Stimulated activated naive CD4-positive, alpha-beta T cell treated with Interleukin-2 at 50 U/mL for 16 hours (primary cell): ENCODE results near the gene ZNF384.
A peak's percentile ranks its signal among the peaks of the same experiment; 100 is the strongest.

Source experiments
- DNase-seq: peaks from one replicate; lab custom pipeline; 2025; lab: John Stamatoyannopoulos, UW

Gene ZNF384

DNA sequence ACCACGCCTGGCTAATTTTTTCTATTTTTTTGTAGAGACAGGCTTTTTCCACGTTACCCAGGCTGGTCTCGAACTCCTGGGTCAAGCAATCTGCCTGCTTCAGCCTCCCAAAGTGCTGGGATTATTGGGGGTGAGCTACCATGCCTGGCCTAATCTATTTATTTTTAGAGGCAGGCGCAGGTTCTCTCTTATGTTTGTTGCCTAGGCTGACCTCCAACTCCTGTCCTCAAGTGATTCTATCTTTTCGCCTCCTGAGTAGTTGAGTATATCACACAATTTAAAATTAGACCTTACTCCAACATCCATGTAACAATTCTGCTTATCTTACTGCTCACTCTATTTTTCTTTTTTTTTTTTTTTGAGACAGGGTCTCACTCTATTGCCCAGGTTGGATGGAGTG lies 35.2 kb downstream of the ZNF384 start:
- no peak for DNase-seq

DNA sequence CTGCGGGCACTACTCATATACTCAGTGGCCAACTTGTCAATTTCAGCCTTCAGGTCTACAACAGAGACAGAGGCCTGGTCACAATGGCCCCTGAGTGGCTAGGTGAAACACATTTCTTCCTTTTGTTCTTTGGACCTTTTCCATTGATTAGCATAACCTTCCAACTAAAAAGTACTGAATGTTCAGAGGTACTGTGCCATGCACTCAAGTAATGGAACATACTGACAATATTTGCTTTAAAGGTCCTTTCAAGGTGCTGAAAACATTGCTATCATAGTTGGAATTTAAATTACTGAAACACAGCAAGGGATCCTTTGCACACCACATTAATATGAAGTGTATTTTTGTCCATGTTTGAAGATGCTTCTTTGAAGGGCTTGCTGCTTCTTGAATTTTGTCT lies 35.8 kb downstream of the ZNF384 start:
- DNase-seq = no peak

DNA sequence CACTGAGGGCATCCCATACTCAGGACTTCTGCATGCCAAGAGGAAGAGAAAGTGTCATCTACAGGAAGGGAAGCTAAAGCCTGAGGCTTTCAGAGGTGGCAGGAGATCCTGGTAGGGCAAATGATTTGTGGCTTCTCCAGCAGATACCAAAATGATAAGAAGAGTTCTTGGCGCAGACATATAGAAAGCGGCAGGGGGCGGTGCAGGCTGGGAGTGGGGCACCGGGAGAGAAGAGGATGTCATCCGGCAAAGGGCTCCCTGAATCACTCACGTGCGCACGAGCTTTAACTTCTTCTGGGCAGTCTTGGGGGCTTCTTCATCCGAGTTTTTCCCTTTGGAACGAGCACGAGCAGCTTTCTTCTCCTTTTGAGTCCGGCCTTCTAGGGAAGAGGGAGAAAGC lies 36.8 kb downstream of the ZNF384 start:
- no peak for DNase-seq

DNA sequence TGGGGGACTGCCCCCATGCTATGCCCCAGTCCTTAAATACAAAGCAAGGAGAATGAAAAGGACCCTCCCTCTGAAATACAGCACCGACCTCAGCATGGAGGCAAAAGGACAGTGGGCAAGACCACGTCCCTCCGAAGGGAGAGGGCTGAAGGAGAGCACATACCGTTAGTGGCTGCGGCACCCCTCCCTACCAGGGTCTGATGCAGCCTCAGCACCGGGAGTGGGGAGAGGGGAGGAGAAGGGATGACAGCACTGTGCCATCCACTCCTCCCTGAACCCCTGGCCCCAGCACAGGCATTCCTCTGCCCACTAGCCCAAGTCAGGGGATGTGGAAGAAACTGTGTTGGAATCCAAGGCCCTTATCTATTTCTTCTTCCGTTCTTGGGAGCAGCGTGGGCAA lies 38.3 kb downstream of the ZNF384 start:
- no peak for DNase-seq

DNA sequence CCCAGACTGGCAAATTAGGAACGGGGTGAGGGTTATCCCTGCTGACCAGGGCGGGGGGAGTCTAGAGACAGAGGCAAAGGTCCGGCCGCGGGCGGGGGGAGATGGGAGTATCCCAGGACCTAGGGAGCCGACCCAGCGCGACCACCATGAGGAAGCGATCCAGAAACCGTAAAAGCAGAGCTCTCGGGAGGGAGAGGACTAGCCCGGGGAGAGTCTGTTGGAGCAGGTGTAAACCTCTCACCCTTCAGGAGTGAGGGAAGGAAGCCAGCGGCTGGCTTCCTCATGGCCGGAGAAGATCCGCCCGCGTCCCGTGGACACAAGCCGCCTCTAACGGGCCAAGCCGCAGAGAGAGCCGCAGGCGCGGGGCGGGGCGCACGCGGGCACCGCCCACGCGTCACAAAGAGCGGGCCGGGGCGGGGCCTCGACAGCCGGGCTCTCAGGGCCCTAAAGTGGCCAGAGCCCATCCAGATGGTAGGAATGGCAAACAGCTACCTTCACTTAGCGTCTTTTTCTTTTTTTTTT lies 42.0 kb downstream of the ZNF384 start, which contains the start of gene ACRBP:
ACRBP (minus strand) TSS at position 350 of the 522 bp plus-strand sequence; CDS start at position 284, 66 bp downstream.
- DNase-seq = no peak

DNA sequence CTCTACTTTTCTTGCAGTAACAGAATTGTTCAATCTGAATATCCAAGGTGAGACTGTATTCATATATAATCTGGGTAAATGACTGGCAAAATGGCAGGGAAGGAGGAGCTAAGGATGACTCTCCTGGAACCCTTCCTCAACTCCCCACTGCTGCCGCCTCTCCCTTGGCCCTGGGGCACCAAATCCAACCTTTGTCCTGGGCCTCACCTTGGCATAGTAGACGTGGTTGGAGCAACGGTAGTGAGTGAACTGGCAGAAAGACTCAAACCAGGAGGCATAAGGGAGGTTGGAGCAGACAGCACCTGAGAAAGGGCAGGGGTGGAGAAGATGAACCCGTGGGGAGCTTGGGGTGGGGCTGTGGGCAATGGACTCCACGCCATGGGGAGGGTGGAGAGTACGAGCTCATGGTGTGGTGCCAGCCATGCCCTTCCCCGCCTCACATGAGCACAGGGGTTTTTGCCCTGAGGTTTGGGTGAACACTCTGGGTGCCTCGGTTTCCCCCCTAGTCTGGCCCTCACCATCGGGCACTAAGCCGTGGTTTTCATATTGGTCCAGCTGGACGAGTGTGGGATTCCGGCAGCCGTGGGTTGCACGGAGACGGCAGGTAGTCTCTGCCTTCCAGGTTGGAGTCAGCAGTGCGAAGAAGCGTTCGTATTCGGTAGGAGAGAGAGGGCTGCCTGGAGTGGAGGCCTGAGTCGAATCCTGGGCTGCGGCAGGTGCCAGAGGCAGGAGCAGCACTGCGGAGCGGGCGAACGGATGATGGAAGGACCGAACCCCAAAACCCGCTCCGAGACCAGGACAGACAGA lies 42.7 kb downstream of the ZNF384 start:
- no peak for DNase-seq

DNA sequence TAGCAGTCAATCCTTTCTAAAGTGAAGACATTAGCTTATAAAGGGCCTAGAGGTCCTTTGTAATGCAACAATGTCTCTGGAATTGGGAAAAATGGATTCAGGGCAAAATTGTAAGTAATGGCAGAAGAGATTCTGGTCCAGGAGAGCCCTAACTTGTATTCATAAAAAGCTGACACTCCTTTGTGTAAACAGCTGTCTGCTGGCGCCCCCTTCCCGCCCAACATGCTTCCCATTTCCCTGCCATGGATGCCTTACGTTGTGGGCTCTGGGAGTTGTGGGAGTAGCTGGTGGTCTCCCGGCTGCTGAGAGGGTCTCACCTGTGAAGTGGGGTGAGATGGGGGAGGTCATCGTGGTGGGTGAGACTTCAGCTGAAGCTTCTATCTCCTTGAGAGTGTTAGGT lies 44.3 kb downstream of the ZNF384 start:
- DNase-seq = no peak

DNA sequence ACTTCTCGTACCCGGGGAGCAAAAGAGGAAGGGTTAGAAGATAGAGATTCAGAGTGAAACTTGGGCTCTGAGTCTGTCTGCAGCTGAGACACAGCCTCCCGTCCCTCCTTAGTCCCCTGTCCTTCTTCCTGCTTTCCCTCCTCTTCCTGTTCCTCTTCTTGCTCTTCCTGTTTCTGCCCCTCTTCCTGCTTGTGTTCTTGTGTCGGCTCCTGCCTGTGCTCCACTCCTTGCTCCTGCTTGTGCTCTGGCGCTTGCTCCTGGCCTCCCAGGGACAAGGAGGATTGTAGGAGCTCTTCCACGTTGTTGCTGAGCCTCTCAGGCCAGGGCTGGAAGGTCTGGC lies 44.9 kb downstream of the ZNF384 start:
- DNase-seq = no peak

DNA sequence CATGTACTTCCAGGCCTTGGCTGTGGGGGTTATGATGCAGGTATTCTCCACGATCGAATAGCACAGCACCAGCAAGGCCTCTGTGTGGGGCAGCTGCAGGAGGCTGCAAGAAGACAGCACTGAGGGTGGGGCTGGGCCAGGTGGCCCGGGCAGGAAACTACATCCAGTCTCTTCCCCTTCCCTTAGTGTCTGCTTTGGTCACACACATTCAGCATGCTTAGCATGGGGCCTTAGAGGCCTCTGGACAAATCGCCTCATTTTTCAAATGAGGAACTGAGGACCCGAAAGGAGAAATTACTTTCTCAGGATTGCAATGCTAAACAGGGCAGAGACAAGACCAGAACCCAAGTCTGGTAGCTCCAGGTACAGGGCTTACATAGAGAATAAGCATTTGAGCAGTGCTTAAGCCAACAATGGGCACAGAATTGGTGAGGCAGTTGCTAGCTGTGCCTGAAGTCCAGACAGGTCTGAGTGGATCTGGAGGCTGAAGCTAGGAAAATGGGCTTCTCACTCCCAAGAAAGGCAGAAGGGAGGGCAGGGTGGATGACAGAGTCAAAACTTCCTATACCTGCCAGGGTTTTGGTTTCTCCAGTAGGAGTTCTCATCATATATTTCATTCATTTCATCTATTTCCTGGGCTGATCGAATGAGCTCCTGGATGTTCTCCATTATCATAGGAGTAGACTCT lies 45.5 kb downstream of the ZNF384 start:
- DNase-seq = no peak

DNA sequence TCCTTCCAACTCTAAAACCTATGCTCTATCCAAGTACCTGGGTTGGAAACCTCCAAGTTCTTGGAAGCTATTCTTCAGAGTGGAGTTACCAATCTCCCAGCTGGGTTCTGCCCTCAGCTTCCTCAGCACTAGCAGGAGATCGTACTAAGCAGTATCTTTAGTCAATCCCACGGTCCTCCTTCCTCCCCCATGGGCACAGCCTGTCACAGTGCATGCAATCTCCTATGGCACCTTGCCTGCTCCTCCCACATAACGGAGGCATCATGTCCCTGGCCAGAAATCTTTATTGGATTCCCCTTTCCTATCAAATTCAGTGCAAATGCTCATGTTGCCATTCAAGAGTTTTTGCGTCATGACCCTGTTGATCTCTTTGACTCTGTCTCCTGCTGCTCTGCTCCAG lies 48.0 kb downstream of the ZNF384 start:
- no peak for DNase-seq

DNA sequence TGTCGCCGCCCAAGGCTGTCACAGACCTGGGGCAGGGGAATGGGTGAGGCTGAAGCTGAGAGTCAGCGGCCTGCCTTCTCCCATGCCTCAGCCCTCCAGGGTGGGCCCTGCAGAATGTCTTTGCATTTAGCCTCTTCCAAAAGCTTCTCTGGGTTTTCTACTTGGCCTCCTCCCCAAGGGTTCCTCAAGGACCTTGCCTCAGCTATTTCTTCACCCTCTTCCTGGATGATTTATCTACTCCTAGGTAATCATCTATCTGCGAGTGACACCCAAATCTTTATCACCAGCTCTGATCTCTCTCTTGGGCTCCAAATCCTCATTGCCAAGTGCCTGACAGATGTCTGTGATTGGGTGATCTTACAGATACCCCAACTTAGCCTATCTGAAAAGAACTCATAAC lies 48.7 kb downstream of the ZNF384 start:
- DNase-seq = no peak

DNA sequence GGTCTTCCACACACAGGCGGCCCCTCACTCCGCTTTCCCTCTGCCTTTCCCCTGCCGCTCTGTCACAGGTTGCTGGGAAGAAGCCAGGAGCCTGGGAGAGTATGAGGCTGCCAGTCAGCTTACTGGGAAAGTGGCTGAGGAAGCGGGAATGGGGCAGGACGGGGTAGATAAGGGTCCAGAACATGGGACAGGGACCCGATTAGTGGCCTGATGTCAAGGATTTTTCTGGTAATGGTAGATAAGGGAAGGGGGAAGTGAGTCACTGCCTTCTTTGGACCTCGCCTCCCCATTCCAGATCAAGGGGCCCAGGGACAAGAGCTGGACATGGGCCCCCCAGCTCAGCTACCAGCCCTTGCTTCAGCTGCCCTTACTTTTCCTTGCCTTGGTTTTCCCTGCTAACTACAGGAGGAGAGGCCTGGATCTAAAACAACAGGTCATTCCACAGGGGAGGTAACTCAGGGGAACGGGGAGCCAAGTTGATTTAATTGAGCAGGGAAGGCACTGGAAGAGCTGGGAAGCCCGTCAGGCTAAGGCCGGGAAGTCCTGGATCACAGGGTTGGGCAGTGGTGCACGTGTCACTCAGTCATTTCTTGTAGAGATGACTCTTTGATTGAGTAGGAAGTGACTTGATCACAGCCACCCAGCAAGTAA lies 49.9 kb downstream of the ZNF384 start:
- no peak for DNase-seq

DNA sequence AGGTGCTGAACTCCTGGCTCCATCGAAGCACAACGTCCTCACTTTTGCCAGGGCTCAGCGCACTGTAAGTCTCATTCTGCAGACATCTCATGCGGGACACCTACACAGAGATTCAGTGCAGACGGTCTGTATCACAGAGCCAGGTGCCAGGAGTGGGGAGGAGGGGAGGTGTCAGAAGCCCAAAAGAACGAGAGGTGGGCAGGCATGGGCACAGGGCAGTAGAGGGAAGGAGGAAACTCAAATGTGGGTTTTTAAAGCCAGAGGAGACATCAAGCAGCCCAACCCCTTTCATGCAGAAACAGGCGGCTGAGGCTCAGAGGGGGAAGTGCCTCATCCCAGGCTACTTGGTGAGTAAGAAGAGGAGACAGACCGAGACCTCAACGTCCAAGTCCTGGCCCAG lies 50.9 kb downstream of the ZNF384 start:
- DNase-seq = no peak

DNA sequence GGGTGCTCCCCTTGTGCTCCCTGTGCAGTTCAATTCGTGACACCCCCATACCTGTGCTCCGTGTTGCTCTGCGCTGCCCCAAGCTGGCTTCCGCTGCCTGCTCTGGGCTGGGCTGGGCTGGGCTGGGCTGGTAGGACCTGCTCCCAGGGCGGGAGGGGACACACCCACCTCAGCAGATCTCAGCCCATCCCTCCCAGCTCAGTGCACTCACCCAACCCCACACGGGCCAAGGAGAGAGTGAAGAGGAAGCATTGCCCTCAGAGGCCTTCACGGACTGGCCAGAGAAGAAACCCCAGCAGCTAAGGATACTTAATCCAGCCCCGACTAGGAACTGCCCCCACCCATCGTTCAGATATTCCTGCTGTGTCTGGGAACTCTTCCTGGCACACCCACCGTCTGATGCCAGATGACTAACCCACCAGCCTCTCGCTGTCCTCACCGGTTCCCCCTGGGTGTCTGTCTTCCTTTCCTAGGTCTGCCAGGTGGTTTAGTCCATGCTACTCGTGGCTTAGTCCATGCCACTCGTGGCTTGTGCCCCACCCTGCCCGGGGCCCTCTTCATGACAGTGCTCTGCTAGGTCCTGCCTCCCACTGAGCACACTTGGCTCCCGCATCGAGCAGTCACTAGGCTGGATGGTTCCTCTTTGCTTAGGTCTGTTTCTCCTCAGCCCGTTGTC lies 53.2 kb downstream of the ZNF384 start, which contains the start of gene LPAR5:
LPAR5 (minus strand) TSS at position 104 of the 676 bp plus-strand sequence. CDS start 14,711 bp downstream, outside the sequence.
- no peak for DNase-seq

DNA sequence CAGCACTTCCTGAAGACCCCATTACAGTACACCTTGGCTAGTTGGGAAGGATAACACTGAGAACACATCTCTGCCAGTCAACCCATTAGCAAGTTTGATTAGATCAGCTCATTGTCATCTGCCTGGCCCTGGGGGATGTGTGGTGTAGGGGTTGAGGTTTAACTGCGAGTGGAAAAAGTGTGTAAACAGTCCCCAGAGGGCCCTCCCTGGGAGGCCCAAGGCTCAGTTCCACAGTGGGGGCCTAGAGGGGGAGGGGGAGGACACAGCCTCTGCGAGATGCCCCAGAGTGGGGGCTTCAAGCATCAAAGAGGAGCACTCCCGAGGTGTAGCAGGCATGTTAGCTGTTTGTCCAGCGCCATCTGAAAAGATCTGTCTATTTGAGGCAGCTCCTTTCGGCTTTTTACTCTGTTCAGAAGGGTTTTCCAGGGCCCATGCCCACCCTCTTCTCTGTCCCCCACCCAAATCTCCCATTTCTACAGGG lies 53.8 kb downstream of the ZNF384 start:
- peak; percentile 44 for DNase-seq

DNA sequence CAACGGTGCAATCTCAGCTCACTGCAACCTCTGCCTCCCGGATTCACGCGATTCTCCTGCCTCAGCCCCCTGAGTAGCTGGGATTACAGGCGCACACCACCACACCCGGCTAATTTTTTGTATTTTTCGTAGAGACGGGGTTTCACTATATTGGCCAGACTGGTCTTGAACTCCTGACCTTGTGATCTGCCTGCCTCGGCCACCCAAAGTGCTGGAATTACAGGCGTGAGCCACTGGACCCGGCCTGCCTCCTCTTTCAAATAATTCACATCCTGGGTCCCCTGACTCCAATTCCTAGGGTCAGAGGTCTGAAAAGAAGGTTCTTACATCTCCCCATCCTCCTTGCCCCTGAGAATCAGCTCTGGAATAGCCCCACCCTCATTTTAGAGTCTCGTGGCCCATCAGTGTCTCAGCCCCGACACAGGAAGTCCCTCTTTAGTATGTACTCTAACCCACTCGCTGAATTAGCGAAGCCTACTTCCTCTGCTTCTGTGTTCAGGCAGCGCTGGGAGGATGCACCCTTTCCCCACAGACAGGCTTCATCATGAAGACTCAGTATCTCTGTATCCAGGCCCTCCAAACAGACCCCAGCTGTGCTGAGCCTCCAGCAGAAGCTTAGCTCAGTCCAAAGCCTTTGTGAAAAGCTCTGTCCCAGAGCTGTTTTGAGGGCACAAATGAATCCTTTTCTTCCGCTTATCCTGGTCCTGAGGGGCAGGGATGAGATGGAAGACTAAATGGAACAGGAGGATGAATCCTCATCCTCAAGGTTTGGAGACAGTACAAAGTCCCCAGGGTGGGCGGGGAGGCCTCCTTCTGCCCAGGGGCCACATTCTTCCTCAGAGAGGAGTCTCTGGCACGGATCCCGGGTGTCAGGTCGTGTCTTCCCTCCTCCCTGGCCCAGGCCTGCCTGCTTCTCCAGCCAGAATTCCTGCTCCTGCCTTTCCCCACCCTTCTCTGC lies 56.9 kb downstream of the ZNF384 start:
- no peak for DNase-seq

DNA sequence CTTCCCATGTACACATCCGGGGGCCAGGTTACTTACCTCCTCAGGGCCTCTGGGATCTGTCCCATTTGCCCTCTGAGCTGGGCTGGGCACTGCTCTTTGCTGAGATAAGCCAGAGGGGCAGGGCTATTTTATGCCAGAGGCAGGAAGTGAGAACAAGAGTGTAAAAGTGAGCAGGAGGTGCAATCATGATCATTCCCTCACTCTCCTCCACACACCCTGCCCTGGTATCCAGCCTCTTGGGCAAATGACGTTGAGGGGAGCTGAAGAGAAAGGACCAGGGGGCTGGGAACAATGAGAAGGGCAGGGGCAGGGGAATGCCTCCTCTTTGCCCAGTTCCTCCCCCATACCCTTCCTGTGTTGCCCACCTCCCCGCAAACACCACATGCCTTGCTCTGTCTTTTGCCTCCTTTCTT lies 57.6 kb downstream of the ZNF384 start:
- no peak for DNase-seq

DNA sequence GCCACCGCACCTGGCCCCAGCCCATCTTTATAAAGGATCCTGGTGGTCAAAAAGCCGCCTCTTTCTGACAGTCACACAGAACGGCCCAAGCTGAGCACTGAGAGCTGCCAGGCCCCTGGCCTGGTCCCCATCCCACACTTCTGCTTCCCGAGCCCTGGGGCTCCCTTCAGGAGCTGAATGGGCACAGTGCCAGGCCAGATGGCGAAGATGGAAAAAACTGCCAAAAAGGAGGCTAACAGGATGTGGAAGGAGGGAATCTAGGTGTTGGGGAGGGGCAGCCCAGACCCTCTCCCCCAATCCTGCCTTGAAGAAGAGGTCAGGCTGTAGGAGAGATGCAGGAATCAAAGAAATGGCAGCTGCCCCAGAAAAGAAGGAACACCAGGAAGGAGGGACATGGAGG lies 58.4 kb downstream of the ZNF384 start:
- no peak for DNase-seq

DNA sequence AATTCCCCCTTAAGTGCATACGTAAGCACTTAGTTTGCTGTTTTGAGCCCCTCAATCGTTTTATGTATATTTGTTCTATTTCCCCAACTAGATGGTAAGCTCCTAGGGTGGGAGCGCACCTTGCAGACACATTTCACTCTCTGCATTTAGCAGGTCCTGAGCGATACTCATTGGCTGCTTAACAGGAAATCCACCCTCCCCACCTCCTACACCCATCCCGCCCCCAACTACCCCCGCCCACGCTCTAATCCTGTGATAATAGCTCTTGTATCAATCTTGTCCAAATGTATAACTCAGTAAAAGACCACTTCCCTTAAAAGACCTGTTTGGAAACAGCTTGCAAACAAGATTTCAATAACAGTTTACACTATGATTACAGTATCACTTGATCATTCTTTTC lies 61.6 kb downstream of the ZNF384 start:
- DNase-seq = peak; percentile 41

DNA sequence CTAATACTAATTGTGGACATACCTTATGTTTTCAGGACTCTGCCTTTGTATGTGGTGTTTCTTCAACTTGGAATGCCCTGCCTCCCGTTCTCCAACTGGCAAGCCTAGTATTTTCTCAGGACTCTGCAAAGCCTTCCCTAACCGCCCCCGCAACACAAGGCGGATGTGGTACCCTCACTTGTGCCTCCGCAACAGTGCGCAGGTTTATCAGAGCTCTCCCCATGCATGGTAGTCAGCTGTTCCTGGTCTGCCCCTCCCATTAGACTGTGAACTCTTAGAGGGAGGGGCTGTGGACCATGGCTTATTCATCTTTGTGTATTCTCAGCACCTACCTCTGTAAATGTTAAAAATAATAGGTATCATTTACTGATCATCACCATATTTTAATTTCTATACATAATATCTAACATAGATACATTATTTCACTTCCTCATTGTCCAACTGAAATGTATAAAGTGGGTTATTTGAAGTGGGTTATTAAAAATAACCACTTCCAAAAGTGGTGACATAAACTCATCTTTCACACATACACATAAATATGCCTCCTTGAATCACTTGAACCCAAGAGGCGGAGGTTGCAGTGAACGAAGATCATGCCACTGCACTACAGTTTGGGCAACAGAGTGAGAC lies 62.4 kb downstream of the ZNF384 start:
- no peak for DNase-seq
